Karpas-422 (cell line): ENCODE data around the gene DHPS. TPM values are rescaled to one million over a fixed set of nuclear protein-coding genes. Genes with fewer than 3 reads are reported as not detected.
"Not testable (repeated sequence)": the region's sequence is repeated elsewhere in the genome, so short reads cannot be mapped to it uniquely, and the experiment has no call there.

Source experiments
- DNase-seq: peaks from one replicate; pipeline ENCODE4 v3.0.0-alpha.2; 2015
- H2AFZ ChIP-seq: fragments of 200-600 bp; sonication (generic); 2 replicates; pipeline ENCODE4 v1.6.1; 2014; ENCODE audit warnings: antibody characterized with exemption, low read length, mixed read lengths
- H3K27ac ChIP-seq: fragments of 200-600 bp; sonication (generic); 2 replicates; pipeline ENCODE4 v1.5.1; 2014; ENCODE audit warnings: mild to moderate bottlenecking, low read length, moderate library complexity
- H3K27me3 ChIP-seq: fragments of 200-600 bp; sonication (generic); 2 replicates; pipeline ENCODE4 v1.6.1; 2014; ENCODE audit warnings: low read length, mixed read lengths
- H3K36me3 ChIP-seq: fragments of 200-600 bp; sonication (generic); 2 replicates; pipeline ENCODE4 v1.6.1; 2014; ENCODE audit warnings: low read length, mixed read lengths; ENCODE audit not compliant: insufficient read depth
- H3K4me1 ChIP-seq: fragments of 200-600 bp; sonication (generic); 2 replicates; pipeline ENCODE4 v1.6.1; 2014; ENCODE audit warnings: mild to moderate bottlenecking, low read length, mixed read lengths
- H3K4me2 ChIP-seq: fragments of 200-600 bp; sonication (generic); 2 replicates; pipeline ENCODE4 v1.6.1; 2014; ENCODE audit warnings: low read length, low read depth, mild to moderate bottlenecking; ENCODE audit not compliant: poor library complexity, severe bottlenecking
- H3K4me3 ChIP-seq: fragments of 200-600 bp; sonication (generic); 2 replicates; pipeline ENCODE4 v1.5.1; 2014; ENCODE audit warnings: mild to moderate bottlenecking, antibody characterized with exemption, low read length, mixed read lengths
- H3K79me2 ChIP-seq: fragments of 200-600 bp; sonication (generic); 2 replicates; pipeline ENCODE4 v1.6.1; 2014; ENCODE audit warnings: mild to moderate bottlenecking, low read length, mixed read lengths
- H3K9ac ChIP-seq: fragments of 200-600 bp; sonication (generic); 2 replicates; pipeline ENCODE4 v1.6.0; 2014; ENCODE audit warnings: low read length
- H3K9me2 ChIP-seq: fragments of 200-600 bp; sonication (generic), shearing (Covaris generic); replicated peaks from 2 replicates; pipeline ENCODE4 v1.6.0; 2014; ENCODE audit warnings: mild to moderate bottlenecking, low read length, moderate library complexity; ENCODE audit not compliant: insufficient read depth
- H3K9me3 ChIP-seq: fragments of 300-700, 200-600 bp; sonication (generic); 2 replicates; pipeline ENCODE4 v1.6.1; 2014; ENCODE audit warnings: low read length, mixed read lengths
- H4K20me1 ChIP-seq: fragments of 200-600 bp; sonication (generic); 2 replicates; pipeline ENCODE4 v1.6.1; 2014; ENCODE audit warnings: mild to moderate bottlenecking, antibody characterized with exemption, low read length, low read depth; ENCODE audit not compliant: insufficient read depth
- total RNA-seq: library from RNA; depleted of rRNA; stranded (reverse); fragments of >200 nt; shearing (Covaris generic); gene quantifications from 2 replicates; pipeline ENCODE4 v1.2.3, GENCODE V29; 2014; ENCODE audit warnings: low replicate concordance

Gene DHPS
- total RNA-seq, 1 experiment from 2014 or later, result 62.2 TPM

- DNase-seq, result no peak
- H3K36me3 ChIP-seq, result peaks cover 13% of the 10 kb centered on the region
- H2AFZ ChIP-seq, result no peak overlapping the region
- no peaks in the 10 kb centered on the region for H3K27me3 ChIP-seq
- H3K9ac ChIP-seq, result no peak overlapping the region
- no peaks in the 10 kb centered on the region for H4K20me1 ChIP-seq
- H3K79me2 ChIP-seq, result no peaks in the 10 kb centered on the region
- H3K9me3 ChIP-seq, result no peaks in the 10 kb centered on the region
- no peaks in the 10 kb centered on the region for H3K9me2 ChIP-seq
- H3K4me1 ChIP-seq, result no peaks in the 10 kb centered on the region
- H3K4me2 ChIP-seq, result no peak overlapping the region
- H3K4me3 ChIP-seq, result no peak overlapping the region
- H3K27ac ChIP-seq, result no peak overlapping the region
These were observed 35.1 kb downstream of the DHPS start for GRCh38 chr19:12646551-12646950.

DNA sequence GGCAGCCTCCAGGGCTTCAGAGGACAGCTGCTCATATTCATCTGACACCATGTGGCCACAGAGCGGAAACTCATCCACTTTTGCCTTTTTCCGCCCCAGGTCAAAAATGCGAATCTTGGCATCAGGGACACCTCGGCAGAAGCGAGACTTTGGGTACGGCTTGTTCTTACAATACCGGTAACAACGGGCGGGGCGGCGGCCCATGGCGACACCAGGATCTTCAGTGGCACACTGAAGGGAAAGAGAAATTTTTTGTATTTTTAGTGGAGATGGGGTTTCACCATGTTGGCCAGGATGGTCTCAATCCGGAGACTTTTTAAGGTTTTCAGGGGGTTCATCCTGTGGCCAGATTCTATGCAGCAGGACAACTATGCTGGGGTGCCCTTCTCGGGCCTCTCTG is 38.0 kb downstream of the DHPS start:
- not testable (repeated sequence) for H2AFZ ChIP-seq, H3K36me3 ChIP-seq, H3K4me3 ChIP-seq, H3K27ac ChIP-seq, H3K4me2 ChIP-seq, H3K9me3 ChIP-seq, H3K9ac ChIP-seq, H3K27me3 ChIP-seq, DNase-seq, H3K4me1 ChIP-seq, H4K20me1 ChIP-seq, H3K79me2 ChIP-seq, H3K9me2 ChIP-seq

GRCh38 chr19:12642506-12642905 is 39.2 kb downstream of the DHPS start:
- H4K20me1 ChIP-seq, result no peaks in the 10 kb centered on the region
- no peak overlapping the region for H3K27ac ChIP-seq
- H2AFZ ChIP-seq, result no peak overlapping the region
- H3K9ac ChIP-seq, result no peak overlapping the region
- peaks cover 6% of the 10 kb centered on the region; the same call in 1 of the 2 replicates for H3K36me3 ChIP-seq
- H3K4me1 ChIP-seq, result no peaks in the 10 kb centered on the region
- no peak overlapping the region for H3K4me2 ChIP-seq
- no peaks in the 10 kb centered on the region for H3K9me2 ChIP-seq
- no peaks in the 10 kb centered on the region for H3K79me2 ChIP-seq
- DNase-seq, result no peak
- H3K4me3 ChIP-seq, result no peak overlapping the region
- no peaks in the 10 kb centered on the region for H3K27me3 ChIP-seq
- no peaks in the 10 kb centered on the region for H3K9me3 ChIP-seq

DNA sequence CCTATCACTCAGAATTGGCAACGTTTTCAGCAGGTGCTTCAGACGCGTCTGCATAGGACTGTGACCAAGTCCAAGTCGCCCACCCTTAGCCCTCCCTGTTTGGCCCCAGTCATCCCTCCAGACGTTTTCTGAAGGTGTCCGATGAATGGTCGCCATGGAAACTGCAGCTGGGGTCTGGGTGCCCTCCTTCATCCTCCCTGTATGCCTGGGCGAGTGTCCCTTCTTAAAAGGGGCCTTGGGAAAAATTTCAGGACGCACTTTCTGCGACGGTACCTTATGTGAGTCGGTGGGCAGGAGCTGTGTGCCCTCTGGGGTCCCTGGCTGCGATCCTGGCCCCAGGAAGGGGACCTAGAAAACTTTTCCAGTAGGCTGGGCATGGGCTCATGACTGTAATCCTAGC is 40.2 kb downstream of the DHPS start:
- H3K27me3 ChIP-seq, result no peaks in the 10 kb centered on the region
- H3K9me3 ChIP-seq, result no peaks in the 10 kb centered on the region
- no peak overlapping the region for H3K4me2 ChIP-seq
- no peak overlapping the region for H2AFZ ChIP-seq
- no peaks in the 10 kb centered on the region for H3K79me2 ChIP-seq
- H3K36me3 ChIP-seq, result 0 out of 2 replicates have a peak, but pooled peaks cover 4% of the 10 kb centered on the region
- H3K9ac ChIP-seq, result no peak overlapping the region
- no peaks in the 10 kb centered on the region for H3K9me2 ChIP-seq
- H3K4me1 ChIP-seq, result no peaks in the 10 kb centered on the region
- no peak overlapping the region for H3K27ac ChIP-seq
- DNase-seq, result no peak
- no peaks in the 10 kb centered on the region for H4K20me1 ChIP-seq
- H3K4me3 ChIP-seq, result no peak overlapping the region

DNA sequence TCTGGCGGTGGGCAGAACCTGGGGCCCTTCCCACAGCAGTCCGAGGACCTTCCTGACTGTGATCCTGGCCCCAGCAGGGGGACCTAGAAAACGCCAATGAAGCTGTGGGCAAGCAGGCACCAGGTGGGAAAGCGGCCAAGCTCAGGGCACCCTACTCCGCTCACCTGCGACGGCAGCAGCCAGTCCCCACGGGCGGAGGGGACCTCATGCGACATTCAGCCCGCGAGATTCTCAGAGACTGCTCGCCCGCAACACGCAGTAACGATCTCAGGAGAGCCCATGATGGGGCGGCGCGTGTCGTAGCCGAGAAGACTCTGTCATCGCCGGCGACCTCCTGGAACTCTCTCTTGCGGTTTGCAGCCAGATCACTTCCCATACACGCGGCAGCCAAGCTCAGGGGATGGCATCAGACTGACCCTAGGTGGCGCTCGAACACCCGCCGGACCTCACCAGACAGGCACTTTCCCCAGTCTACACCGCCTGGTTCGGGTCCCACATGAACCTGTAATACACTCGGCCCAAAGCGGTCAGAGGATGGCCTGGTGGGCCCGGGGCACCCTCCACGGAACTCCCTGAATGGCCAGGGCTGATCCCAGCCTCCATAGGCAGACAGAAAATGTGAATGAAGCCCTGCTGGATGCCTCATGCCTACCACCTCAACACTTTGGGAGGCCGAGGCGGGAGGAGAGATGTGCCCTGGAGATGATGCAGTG is 41.6 kb downstream of the DHPS start:
- Histone ChIP-seq H3K4me2 (no peak overlapping the region), H3K27ac (no peak overlapping the region), H4K20me1 (no peaks in the 10 kb centered on the region), H2AFZ (no peak overlapping the region), H3K36me3 (0 out of 2 replicates have a peak, but pooled peaks cover 4% of the 10 kb centered on the region), H3K4me3 (no peak overlapping the region), H3K9me3 (no peaks in the 10 kb centered on the region), H3K4me1 (no peaks in the 10 kb centered on the region), H3K79me2 (no peaks in the 10 kb centered on the region), H3K9ac (no peak overlapping the region), H3K27me3 (no peaks in the 10 kb centered on the region), H3K9me2 (no peaks in the 10 kb centered on the region)
- DNase-seq, result peak; percentile 83

- no peaks in the 10 kb centered on the region for H3K9me2 ChIP-seq
- no peaks in the 10 kb centered on the region for H3K4me1 ChIP-seq
- H3K27ac ChIP-seq, result no peak overlapping the region
- H3K9me3 ChIP-seq, result no peaks in the 10 kb centered on the region
- H3K27me3 ChIP-seq, result no peaks in the 10 kb centered on the region
- H3K9ac ChIP-seq, result no peak overlapping the region
- peaks cover 11% of the 10 kb centered on the region for H3K36me3 ChIP-seq
- H3K4me2 ChIP-seq, result no peak overlapping the region
- no peak overlapping the region for H3K4me3 ChIP-seq
- DNase-seq, result no peak
- no peaks in the 10 kb centered on the region for H3K79me2 ChIP-seq
- H2AFZ ChIP-seq, result no peak overlapping the region
- H4K20me1 ChIP-seq, result no peaks in the 10 kb centered on the region
These were observed 43.0 kb downstream of the DHPS start for GRCh38 chr19:12638611-12639182.

GRCh38 chr19:12636631-12637030 is 45.0 kb downstream of the DHPS start:
- Histone ChIP-seq H2AFZ (no peak overlapping the region), H3K4me3 (no peak overlapping the region), H3K4me2 (no peak overlapping the region), H4K20me1 (no peaks in the 10 kb centered on the region), H3K27ac (no peak overlapping the region), H3K9ac (no peak overlapping the region), H3K79me2 (no peaks in the 10 kb centered on the region), H3K27me3 (no peaks in the 10 kb centered on the region), H3K36me3 (peaks cover 23% of the 10 kb centered on the region), H3K9me2 (no peaks in the 10 kb centered on the region), H3K4me1 (no peaks in the 10 kb centered on the region), H3K9me3 (no peaks in the 10 kb centered on the region)
- DNase-seq, result no peak

GRCh38 chr19:12629215-12629614 is 52.5 kb downstream of the DHPS start:
- no peak for DNase-seq
- Histone ChIP-seq H3K36me3 (peaks cover 69% of the 10 kb centered on the region), H3K27me3 (no peaks in the 10 kb centered on the region), H3K79me2 (no peaks in the 10 kb centered on the region), H3K9me2 (no peaks in the 10 kb centered on the region), H3K4me2 (no peak overlapping the region), H3K9me3 (peaks cover 18% of the 10 kb centered on the region), H3K4me3 (no peak overlapping the region), H3K4me1 (no peaks in the 10 kb centered on the region), H3K27ac (no peak overlapping the region), H3K9ac (no peak overlapping the region), H2AFZ (no peak overlapping the region), H4K20me1 (no peaks in the 10 kb centered on the region)
